GM04503 (cell line): Measurements from ENCODE around the gene EIF3F.

ENCODE experiments used
- DNase-seq: peaks from one replicate; pipeline ENCODE4 v3.0.0-alpha.2; 2012; ENCODE audit warnings: low read depth

EIF3F gene, protein sequence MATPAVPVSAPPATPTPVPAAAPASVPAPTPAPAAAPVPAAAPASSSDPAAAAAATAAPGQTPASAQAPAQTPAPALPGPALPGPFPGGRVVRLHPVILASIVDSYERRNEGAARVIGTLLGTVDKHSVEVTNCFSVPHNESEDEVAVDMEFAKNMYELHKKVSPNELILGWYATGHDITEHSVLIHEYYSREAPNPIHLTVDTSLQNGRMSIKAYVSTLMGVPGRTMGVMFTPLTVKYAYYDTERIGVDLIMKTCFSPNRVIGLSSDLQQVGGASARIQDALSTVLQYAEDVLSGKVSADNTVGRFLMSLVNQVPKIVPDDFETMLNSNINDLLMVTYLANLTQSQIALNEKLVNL

DNA sequence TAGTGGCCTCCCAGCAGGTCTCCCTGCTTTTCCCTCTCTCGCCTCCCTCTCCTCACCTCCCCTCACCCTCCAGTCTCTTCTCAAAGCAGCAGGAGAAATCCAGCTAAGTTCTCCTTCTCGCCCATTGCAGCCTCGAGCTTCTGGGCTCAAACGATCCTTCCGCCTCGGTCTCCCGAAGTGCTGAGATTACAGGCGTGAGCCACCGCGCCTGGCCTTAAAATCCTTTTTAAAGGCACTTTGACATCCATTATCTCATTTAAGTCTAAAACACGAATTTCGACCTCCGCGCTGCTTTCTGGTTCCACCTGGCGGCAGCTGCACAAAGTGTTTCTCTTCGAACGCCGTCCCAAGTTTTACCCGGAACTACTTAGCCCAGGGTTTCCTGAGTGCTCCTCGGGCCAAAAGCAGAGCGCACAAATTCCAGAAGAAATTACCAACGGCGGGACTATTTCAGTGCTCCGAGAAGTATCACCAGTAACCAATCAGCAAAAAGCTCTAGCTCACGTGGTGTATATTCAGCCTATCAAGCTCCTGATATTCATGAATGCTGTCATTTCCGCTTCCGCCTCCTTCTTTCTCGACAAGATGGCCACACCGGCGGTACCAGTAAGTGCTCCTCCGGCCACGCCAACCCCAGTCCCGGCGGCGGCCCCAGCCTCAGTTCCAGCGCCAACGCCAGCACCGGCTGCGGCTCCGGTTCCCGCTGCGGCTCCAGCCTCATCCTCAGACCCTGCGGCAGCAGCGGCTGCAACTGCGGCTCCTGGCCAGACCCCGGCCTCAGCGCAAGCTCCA, at the start of gene EIF3F:
Gene EIF3F (plus strand): TSS at position 570 of the 792 bp plus-strand sequence. CDS start 16 bp downstream, at position 586.
- DNase-seq = peak; percentile 98

DNA sequence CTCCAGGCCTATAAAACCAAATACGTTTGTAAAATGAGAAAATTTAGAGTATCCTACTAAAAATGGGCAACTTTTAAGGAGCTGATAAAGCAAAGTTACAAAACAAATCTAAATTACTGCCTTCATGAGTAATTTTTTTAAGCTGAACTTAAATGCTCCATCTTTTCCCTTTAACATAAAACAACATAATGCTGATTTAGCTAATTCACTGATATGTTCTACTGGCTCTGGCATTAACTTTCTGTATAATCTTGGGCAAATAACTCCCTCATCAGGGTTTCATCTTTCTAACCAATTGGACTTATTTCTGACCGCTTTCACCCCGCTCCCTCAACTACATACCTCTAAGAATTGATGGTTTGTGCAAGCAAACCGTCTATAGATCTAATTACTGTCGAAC, 46.0 kb upstream of the EIF3F start:
- DNase-seq = no peak

DNA sequence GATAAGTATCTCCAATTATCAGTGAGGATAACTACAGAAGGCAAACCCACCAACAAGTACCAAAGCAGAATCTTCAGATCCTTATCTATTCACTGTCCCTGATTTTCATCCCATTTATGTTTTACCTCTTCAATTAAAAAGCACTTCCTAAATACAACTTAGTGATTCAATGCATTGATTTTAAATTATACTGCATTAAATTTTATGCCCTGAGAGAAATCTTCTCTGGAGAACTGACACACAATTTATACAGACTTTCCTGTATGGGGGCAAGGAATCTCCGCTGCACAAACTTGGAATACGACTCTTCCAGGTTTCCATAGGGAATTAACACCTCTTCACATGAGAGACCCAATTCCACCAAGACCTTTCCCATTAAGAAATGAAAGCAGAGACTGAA, 45.5 kb upstream of the EIF3F start, which contains the start of gene OR10A3:
Gene OR10A3 (minus strand): TSS at position 101 of the 400 bp plus-strand sequence. CDS start 2,188 bp downstream, outside the sequence.
- DNase-seq = no peak

DNA sequence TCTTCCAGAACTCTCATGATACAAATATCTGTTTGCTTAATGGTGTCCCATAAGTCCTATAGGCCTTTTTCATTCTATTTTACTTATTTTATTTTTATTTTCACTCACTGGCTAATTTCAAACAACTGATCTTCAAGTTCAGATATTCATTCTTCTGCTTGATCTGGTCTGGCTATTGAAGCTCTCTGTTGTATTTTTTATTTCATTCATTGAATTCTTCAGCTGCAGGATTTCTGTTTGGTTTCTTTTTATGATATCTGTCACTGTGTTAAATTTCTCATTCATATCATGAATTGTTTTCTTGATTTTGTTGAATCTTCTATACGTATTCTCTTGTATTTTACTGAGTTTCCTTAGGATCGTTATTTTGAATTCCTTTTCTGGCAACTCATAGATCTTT, 43.0 kb upstream of the EIF3F start:
- no peak for DNase-seq

DNA sequence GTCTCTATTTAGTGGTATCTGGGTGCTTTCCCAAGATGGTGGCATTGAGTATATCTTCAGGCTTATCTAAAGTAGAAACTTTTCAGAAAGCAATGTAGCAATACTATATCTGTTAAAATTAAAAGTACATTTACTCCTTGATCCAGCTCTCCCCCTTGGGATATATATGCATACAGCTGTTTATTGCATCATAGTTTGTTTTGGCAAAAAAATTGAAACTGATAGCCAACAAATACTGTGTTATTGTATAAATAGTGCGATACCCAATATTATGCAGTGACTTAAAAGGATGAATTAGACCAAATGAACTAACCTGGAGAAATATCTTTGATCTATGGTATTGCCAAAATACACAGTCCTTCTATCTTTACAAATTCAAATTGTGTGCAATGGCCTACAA, 37.2 kb upstream of the EIF3F start:
- no peak for DNase-seq

DNA sequence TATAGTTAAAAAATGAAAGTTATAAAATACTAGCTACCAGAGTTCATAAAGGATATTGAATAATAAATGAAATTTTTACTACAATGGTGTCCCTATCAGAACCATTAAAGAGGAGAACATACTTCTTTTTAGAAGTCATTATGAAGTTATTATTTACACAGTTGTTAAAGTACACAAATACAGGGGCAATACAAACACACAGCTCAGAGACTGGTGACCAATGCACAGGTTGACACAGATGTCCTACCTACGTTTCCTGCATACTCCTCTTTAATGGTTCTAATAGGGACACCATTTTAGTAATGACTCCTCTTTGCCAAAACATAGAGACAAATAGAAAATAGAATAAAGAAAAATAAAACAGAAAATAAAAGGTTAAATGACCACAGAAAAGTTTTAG, 31.9 kb upstream of the EIF3F start:
- DNase-seq = no peak

DNA sequence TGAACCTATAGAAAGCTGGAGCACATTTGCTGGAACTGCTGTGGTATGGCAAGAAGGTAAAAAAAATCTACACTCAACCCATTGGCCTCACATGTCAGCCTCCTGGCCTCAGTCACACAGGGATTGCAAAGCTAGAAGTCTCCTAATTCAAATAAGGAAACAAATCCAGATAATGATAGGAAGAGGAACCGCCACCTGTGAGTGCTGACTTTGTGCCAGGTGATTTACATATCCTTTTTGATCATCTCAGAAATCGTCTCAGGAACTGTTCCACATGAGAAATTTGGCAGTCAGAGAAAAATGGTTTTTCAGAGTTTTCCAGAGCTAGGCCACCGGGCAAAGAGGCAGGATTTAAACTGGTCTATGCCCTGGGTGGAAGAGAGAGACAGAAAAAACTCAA, 22.9 kb upstream of the EIF3F start:
- no peak for DNase-seq

DNA sequence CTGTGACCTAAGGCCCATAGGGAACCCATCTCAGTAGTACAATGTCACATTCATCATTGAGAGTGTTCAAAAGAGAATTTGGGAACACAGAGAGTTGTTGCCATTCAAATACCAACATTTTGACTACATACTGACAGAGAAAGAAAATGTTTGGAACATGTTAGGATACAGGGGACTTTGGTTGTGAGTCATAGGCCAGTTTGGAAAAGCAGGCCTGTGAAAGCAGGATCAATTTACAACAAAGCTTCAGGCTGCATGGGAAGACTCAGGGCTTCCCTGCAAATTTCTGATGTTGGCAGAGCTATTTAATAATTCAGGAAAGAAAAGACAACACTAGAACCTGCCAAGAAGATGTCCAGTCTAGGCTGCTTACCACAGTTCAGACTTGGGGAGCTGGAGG, 22.3 kb upstream of the EIF3F start:
- peak; percentile 51 for DNase-seq

DNA sequence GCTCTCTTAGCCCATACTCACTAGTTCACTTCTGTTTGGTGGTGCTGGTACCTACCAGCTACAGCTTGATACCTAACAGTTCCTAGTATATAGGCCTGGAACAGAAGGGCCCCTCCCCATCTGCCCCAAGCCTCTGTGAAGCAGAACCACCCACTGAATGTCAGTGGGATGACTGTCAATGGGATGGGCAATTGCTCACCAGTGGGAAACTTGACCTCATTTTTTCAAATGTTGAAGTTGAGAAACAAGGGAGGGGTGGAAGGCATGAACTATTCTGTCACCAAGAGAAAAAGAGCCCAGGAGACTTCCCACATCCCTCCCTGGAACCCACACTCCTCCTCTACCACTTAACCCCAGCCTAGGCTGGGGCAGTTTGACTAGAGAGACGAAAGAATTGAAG, 21.8 kb upstream of the EIF3F start, which contains the start of gene NLRP10:
Gene NLRP10 (minus strand): TSS at position 62 of the 400 bp plus-strand sequence. CDS start 1,952 bp downstream, outside the sequence.
- DNase-seq = peak; percentile 85

DNA sequence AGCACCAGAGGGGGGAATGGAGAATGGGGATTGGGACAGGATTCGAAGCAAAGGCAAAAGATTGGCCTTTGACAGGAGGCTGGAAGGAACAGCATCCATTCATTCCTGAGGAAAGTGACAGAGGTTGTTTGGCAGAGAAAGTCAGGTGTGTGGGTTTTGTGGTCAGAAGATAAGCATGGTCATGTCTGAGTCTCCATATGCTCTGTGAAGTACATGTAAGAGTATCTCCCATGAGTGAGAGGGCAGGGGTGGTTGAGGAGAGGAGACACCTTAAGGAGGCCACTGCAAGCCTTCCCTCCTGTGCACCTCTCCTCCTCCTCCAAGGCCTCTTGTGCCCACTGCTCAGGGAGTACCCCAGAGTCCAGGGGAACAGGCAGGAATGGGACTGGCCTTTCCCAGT, 20.0 kb upstream of the EIF3F start:
- no peak for DNase-seq

DNA sequence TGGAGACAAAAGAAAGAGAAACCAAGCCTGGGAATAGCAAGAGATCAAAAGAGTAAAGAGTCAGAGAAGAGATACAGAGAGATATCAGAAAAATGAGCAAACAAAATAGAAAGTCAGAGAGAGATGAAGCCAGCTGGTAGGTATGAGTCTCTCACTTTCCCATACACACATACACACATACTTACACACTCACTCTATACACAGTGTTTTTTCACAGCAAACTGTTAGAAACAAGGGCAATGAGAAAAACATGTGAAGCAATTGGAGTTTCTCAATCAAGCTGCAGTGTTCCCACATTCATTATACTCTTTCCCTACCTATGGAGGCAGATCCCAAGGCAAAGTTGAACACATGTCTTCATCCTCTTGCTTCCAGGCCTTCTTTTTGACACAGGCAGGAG, 19.3 kb upstream of the EIF3F start:
- DNase-seq = peak; percentile 51

DNA sequence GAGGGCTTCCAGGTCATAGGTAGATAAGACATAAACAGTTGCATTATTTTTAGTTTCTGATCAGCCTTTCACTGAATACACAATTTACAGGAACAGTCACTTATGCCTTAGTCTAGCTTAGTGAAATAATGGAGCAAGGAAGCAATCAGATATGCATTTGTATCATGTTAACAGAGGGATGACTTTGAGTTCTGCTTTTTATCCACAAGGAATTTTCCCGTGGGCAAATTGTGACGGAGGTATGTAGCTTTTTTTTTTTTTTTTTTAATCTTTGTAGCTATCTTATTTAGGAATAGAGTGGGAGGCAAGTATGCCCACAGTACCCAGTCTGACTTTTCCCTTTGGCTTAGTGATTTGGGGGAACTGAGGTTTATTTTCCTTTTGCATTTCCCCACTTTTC, 18.5 kb upstream of the EIF3F start:
- no peak for DNase-seq

DNA sequence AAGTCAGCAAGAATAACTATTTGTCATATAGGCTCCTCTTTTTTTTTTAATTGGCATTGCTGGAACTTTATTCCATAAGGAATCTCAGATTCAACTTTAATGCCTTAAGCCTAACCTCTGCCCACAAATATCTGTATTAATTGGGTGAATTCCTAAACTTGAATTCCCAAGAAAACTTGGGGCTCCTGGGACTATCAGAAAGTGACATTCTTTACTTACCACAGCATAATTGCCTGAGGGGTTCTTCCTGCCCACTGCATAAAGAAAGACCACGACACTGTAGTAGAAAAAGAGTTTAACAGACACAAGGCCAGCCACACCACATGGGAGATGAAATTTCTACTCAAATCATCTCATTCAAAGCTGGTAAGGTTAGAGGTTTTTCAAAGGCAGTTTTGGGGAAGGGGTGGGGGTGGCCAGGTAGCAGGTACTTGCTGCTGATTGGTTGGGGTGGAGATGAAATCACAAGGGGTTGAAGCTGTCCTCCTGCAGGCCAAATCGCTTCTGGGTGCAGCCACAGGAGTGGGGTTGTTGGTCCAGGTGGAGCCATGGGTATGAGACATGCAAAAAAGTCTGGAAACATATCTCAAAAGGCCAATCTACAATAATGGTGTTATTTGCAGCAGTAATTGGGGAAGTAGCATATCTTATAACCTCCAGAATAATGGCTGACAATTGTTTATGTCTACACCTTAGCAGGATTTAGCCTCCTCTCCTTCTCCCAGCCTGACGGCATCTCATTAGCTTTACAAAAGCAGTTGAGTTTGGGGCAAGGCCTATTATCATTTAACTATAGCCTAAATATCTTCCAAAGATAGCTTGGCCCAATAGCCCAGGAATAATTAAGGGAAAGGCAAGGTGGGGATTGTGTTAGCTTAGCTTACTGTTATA, 17.1 kb upstream of the EIF3F start:
- no peak for DNase-seq

DNA sequence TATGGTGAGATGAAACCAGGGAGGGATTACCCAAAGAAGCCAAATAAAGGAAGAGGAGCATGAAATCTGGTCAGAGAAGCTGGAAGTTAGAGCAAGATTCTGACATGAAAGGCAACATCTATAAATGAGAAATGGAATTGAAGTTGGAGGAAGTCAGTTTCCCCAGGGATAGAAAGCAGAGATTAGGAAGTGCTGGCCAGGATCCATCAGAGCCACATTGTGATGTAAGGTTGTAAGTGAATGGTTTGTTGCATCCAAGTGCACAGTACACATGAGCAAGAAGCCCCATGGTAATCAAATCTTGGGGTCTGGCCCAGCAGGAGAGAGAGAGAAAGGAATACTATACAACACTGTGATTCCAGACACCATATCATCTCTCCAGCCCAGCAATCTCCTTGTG, 15.3 kb upstream of the EIF3F start:
- DNase-seq = no peak

DNA sequence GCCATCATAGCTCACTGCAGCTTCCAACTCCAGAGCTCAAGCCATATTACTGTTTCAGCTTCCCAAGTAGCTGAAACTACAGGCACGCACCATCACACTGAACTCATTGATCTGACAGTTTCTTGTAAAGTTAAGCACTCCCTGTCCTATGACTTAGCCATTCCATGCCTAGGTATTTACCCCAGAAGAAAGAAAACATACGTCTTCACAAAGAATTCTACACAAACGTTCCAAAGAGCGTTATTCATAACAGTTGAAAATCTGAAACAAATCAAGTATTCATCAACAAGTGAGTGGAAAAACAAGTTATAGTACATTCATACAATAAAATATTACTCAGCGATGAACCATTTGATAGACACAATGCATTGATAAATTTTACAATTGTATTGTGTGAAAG, 14.1 kb upstream of the EIF3F start:
- DNase-seq = peak; percentile 32

DNA sequence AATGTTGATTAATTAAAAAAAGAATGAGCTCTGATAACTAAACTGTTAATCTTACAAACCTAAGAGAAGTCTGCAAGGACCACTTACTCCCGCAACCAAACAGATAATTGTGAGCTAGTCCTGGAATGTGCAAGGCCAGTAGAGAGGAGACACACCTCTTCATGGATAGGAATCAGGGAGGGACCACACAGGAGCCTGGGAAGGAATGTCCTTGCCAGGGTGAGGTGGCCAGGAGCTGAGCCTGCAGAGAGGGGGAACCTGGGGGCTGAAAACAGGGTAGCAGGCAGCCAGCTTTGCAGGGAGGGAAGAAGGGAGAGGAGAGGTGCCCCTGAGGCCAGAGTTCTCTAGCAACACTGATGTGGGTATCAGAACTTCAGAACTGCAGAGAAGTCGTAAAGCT, 12.5 kb upstream of the EIF3F start:
- DNase-seq = no peak

DNA sequence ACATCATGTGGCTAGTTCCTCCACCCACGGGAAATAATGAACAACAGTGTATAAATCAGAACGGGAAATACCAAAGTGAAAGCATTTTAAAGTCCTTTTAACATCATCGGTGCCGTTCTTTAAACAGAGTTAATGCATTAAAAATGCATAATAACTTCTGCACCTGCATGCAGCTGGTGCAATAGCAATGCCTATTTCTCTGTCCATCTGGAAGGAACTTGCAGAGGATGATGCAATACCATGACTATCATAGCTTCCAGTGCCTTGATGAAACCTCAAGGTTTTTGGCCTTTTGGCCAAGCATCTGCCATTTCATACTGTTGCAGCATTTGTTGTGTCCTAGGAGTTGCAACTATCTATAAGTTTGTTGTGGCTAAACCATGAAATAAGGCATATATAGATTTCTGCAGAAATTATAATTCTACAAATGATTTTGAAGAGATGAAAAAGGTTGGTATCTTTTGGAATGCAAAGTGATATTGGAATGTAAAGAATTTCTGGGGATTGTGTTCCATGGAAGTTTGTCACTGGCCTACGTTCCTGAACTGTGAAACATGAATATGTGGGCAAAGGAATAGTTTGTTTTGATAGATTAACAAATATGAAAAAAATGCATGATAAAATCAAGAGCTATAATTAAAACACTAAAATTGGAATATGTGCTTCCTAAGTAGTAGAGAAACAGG, 9.8 kb upstream of the EIF3F start:
- DNase-seq = peak; percentile 85

DNA sequence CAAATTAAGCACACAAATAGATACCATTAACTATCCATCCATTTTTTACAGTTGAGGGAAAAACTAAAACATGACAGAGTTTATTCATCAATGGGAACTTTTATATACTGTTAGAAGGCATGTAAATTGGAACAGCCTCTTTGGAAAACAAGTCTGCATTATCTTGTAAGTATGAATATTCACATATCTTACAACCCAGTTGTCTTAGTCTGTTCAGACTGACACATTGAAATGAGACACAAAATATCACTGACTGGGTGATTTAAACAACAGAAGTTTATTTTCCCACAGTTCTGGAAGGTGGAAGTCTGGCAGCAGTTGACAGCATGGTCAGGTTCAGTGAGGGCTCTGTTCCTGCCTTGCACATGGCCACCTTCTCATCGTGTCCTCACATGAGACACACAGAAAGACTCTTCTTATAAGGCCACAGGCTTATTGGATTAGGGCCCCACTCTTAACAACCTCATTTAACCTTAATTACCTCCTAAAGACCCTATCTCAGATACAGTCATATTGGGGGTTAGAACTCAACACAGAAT, 5.4 kb upstream of the EIF3F start:
- no peak for DNase-seq

DNA sequence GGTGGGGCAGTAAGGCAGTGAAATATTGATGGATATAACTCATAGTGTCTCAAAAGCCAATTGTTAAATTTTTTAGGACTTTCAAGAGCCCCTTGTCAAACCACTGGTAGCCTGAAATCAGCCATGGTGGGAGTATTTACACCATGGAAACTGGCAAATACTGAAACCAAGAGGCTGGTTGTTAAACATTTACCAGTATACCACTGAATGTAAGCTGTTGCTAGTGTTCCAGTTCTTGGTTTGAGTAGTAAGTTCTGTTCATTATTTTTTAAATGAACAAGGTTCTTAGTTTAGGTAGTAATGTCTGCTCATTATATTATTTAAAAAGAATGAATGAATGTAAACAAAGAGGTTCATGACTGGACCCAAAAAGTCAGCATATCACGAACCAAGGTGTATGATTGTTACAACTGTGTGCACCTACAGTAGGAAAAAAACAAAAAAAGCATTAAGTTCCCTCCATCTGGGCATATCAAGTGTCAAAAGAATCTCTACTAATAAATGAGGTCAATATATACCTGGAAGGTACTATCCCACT, 4.5 kb upstream of the EIF3F start:
- no peak for DNase-seq

DNA sequence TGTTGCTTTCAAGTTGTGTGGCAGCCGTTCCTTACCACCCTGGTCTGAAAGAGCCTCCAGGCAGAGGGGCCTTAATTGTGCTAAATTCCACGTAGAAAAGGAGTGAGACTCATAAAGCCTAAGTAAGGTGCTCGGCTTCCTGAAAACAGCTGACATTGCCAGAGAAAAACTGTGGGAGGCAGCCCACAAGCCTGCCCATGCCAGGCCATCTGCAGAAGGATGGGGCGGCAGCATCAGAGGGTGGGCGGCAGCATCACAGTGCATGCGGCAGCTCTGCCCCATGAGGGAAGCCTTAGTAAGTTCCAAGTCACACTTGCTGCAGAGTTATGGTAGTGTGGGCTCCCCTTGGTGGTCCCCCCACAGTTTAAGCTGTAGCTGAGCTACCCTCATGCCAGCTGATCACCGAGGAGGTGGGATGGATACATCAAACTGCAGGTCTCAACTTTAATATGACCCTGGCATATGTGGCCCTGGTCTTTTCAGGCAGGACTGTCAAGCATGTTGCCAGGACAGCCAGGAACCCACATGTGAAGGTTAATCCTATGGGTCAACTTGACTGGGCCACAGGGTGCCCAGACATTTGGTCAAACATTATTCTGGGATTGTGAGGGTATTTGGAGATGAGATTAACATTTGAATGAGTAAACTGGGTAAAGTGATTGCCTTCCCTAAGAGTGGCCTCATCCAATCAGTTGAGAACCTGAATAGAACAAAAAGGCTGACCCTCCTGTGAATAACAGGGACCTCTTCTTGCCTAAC, 3.1 kb upstream of the EIF3F start:
- no peak for DNase-seq
